ENCODE measurements around the gene RPE65.
"Not testable (repeated sequence)": the region's sequence is repeated elsewhere in the genome, so short reads cannot be mapped to it uniquely, and the experiment has no call there.

Gene RPE65

GRCh38 chr1:68448365-68448764 is 1.4 kb downstream of the RPE65 start:
- DNase-seq = no peak

GRCh38 chr1:68445709-68446108 is 4.0 kb downstream of the RPE65 start:
- DNase-seq = no peak

- DNase-seq = peak; percentile 35
Observed at GRCh38 chr1:68442822-68443556, 6.8 kb downstream of the RPE65 start.

- no peak for DNase-seq
Observed at GRCh38 chr1:68442006-68442405, 7.7 kb downstream of the RPE65 start.

- no peak for DNase-seq
Observed at GRCh38 chr1:68438310-68438709, 11.4 kb downstream of the RPE65 start.

- no peak for DNase-seq
Observed at GRCh38 chr1:68433395-68433794, 16.4 kb downstream of the RPE65 start.

GRCh38 chr1:68431076-68431475 is 18.7 kb downstream of the RPE65 start:
- DNase-seq = no peak

GRCh38 chr1:68429233-68429808 is 20.4 kb downstream of the RPE65 start:
- no peak for DNase-seq

GRCh38 chr1:68426594-68426993 is 23.2 kb downstream of the RPE65 start:
- no peak for DNase-seq

- no peak for DNase-seq
Observed at GRCh38 chr1:68421350-68421749, 28.4 kb downstream of the RPE65 start.

- no peak for DNase-seq
Observed at GRCh38 chr1:68409426-68409825, 40.3 kb downstream of the RPE65 start.

GRCh38 chr1:68401506-68401905 is 48.2 kb downstream of the RPE65 start:
- no peak for DNase-seq

GRCh38 chr1:68395575-68395974 is 54.2 kb downstream of the RPE65 start:
- not testable (repeated sequence) for DNase-seq

GRCh38 chr1:68392474-68392873 is 57.3 kb downstream of the RPE65 start:
- not testable (repeated sequence) for DNase-seq

- not testable (repeated sequence) for DNase-seq
Observed at GRCh38 chr1:68385798-68386524, 63.8 kb downstream of the RPE65 start.

GRCh38 chr1:68384872-68385411 is 64.8 kb downstream of the RPE65 start:
- no peak for DNase-seq

GRCh38 chr1:68384321-68384813 is 65.4 kb downstream of the RPE65 start:
- DNase-seq = no peak

GRCh38 chr1:68383092-68383491 is 66.7 kb downstream of the RPE65 start:
- no peak for DNase-seq

GRCh38 chr1:68379085-68379478 is 70.7 kb downstream of the RPE65 start:
- no peak for DNase-seq
